ENCODE data around the gene PDILT.

DNA sequence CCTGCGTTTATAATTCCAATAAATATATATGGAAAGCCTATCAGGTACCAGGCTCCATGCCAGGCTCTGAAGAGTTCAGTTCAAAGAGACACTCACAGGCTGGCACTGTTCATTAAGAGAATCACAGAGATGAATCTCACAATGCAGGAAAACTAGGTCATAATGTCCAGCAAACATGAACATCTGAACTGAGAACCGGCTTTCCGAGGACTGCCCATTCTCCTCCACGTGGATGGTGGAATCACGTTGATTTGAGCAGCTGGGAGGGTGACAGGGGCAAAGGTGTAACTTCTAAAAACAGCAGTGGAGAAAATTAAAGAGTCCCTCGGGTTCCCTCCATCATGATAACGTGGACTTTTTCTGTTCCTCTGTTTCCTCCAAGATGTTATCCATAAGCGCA lies 87.4 kb downstream of the PDILT start:
- TF ChIP-seq GABPA (IDR thresholded peaks at IDR 0.05; ENCODE audit: borderline replicate concordance, insufficient read depth, low read length), result no peak
- TF ChIP-seq, protein P1, sequence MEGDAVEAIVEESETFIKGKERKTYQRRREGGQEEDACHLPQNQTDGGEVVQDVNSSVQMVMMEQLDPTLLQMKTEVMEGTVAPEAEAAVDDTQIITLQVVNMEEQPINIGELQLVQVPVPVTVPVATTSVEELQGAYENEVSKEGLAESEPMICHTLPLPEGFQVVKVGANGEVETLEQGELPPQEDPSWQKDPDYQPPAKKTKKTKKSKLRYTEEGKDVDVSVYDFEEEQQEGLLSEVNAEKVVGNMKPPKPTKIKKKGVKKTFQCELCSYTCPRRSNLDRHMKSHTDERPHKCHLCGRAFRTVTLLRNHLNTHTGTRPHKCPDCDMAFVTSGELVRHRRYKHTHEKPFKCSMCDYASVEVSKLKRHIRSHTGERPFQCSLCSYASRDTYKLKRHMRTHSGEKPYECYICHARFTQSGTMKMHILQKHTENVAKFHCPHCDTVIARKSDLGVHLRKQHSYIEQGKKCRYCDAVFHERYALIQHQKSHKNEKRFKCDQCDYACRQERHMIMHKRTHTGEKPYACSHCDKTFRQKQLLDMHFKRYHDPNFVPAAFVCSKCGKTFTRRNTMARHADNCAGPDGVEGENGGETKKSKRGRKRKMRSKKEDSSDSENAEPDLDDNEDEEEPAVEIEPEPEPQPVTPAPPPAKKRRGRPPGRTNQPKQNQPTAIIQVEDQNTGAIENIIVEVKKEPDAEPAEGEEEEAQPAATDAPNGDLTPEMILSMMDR (IDR thresholded peaks at IDR 0.05; ENCODE audit: control extremely low read depth in 1 of 3, insufficient read depth in 1 of 3, low read depth in 1 of 3, low read length in 3 of 3), result no peak
- no peak for TF ChIP-seq POLR2A (IDR thresholded peaks at IDR 0.05; ENCODE audit: control extremely low read depth in 1 of 2, low read depth in 2 of 2, low read length in 2 of 2)
- no peak for TF ChIP-seq RAD21 (IDR thresholded peaks at IDR 0.05 in 1 of 2, conservative IDR thresholded peaks at IDR 0.05 in 1 of 2; ENCODE audit: low read depth in 2 of 2, low read length in 2 of 2)
- TF ChIP-seq SIX5 (IDR thresholded peaks at IDR 0.05; ENCODE audit: low read depth, low read length), result no peak
- TF ChIP-seq BRCA1 (IDR thresholded peaks at IDR 0.05; ENCODE audit: low read depth, low read length), result no peak
- no peak for TF ChIP-seq SIN3A (conservative IDR thresholded peaks at IDR 0.05 in 1 of 2, IDR thresholded peaks at IDR 0.05 in 1 of 2; ENCODE audit: low read depth in 1 of 2, low read length in 2 of 2)
- TF ChIP-seq POLR2AphosphoS5 (IDR thresholded peaks at IDR 0.05; ENCODE audit: low read depth, low read length), result no peak

Measured in H1 (cell line).